Mesendoderm (in vitro differentiated cells): ENCODE data around the gene TMOD2.
A peak's percentile ranks its signal among the peaks of the same experiment; 100 is the strongest.

Experiments used
- DNase-seq: peaks from one replicate; pipeline ENCODE4 v3.0.0; 2013
- H2AK5ac ChIP-seq: 2 replicates; pipeline ENCODE4 v1.6.1; 2013; ENCODE audit warnings: low read length, inconsistent platforms
- H2BK120ac ChIP-seq: 2 replicates; pipeline ENCODE4 v1.6.1; 2013; ENCODE audit warnings: low read depth, mild to moderate bottlenecking, low read length, moderate library complexity, mixed read lengths
- H2BK15ac ChIP-seq: replicated peaks from 2 replicates; pipeline ENCODE4 v1.6.1; 2013; ENCODE audit warnings: low read depth, mild to moderate bottlenecking, moderate library complexity
- H2BK5ac ChIP-seq: 2 replicates; pipeline ENCODE4 v1.6.1; 2013; ENCODE audit warnings: low read length, inconsistent platforms
- H3K18ac ChIP-seq: 2 replicates; pipeline ENCODE4 v1.6.1; 2013; ENCODE audit warnings: mild to moderate bottlenecking, low read length, mixed read lengths
- H3K23ac ChIP-seq: one replicate; pipeline ENCODE4 v1.6.1; 2013; ENCODE audit warnings: low read length
- H3K27ac ChIP-seq: 2 replicates; pipeline ENCODE4 v1.5.1; 2013; ENCODE audit warnings: low read depth, mild to moderate bottlenecking, inconsistent platforms, low read length, moderate library complexity
- H3K27me3 ChIP-seq: 2 replicates; pipeline ENCODE4 v1.6.1; 2013; ENCODE audit warnings: low read length, control low read depth, mild to moderate bottlenecking, inconsistent platforms; ENCODE audit not compliant: insufficient read depth, poor library complexity
- H3K36me3 ChIP-seq: 2 replicates; pipeline ENCODE4 v1.6.1; 2013; ENCODE audit warnings: low read length, inconsistent platforms; ENCODE audit not compliant: control insufficient read depth, insufficient read depth
- H3K4ac ChIP-seq: one replicate; pipeline ENCODE4 v1.6.1; 2013; ENCODE audit warnings: low read depth, mild to moderate bottlenecking, low read length, moderate library complexity
- H3K4me1 ChIP-seq: 2 replicates; pipeline ENCODE4 v1.6.1; 2013; ENCODE audit warnings: low read depth, low read length, inconsistent platforms; ENCODE audit not compliant: control insufficient read depth
- H3K4me2 ChIP-seq: 2 replicates; pipeline ENCODE4 v1.6.1; 2013; ENCODE audit warnings: low read length
- H3K4me3 ChIP-seq: 2 replicates; pipeline ENCODE4 v1.5.1; 2013; ENCODE audit warnings: mild to moderate bottlenecking, low read length
- H3K56ac ChIP-seq: one replicate; pipeline ENCODE4 v1.6.1; 2013; ENCODE audit warnings: low read length
- H3K79me1 ChIP-seq: 2 replicates; pipeline ENCODE4 v1.6.1; 2013; ENCODE audit warnings: low read length, inconsistent platforms
- H3K79me2 ChIP-seq: 2 replicates; pipeline ENCODE4 v1.6.1; 2013; ENCODE audit warnings: mild to moderate bottlenecking, low read length; ENCODE audit not compliant: control insufficient read depth, insufficient read depth
- H3K9ac ChIP-seq: 2 replicates; pipeline ENCODE4 v1.6.1; 2013; ENCODE audit warnings: low read length, inconsistent platforms
- H4K5ac ChIP-seq: one replicate; pipeline ENCODE4 v1.6.1; 2013; ENCODE audit warnings: low read length
- H4K8ac ChIP-seq: one replicate; pipeline ENCODE4 v1.6.1; 2013; ENCODE audit warnings: low read depth, mild to moderate bottlenecking, control low read depth, low read length, moderate library complexity
- WGBS: extraction: QIAGEN DNeasy Blood & Tissue Kit; methylation state at CpG from one replicate; pipeline ENCODE4 v1.1.7; 2013; ENCODE audit warnings: low lambda C conversion rate, missing lambda C conversion rate; ENCODE audit not compliant: insufficient coverage; ENCODE audit errors: extremely low coverage; 5-methylcytosine and 5-hydroxymethylcytosine counted together

Gene TMOD2

DNA sequence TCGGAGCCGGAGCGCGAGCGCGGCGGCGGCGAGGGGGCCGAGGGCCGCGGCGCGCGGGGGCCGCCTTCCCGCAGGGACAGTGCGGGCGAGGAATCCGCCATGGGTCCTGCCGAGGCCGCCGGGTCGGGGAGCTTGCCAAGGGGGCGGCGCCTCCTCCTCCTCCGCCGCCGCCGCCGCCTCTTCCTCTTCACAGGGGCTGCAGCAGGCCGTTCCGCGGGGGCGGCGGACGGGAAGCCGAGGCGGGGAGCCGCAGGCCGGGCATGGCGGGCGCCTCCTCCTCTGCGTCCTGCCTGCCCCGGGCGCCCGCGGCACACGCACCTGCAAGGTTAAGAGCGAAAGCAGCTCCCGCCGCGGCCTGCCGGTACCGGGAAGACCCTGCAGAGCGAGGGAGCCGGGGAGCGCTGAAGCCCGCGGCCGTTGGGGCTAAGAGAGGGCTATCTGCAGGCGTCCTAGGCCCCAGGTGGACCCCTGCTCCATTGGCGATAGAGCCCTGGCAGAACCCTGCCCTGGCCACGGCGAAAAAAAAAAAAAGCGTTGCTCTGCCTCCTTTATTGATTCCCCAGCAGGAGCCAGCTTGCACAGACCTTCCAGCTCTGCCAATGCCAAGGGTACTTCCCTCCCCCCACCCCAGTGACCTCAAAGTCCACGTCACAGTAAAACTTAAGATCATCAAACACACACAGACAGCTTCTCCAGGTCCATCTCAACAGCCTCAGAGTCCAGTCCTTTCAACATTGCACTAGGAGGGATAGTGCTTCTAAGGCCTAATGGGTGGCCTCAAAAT is 13.7 kb upstream of the TMOD2 start, which contains the start of gene LYSMD2:
LYSMD2 (minus strand) TSS at position 134 of the 784 bp plus-strand sequence; CDS start at position 101, 33 bp downstream.
- Histone ChIP-seq H2BK5ac (no peak within 1 kb of the TSS), H3K36me3 (no peaks in the 10 kb centered on the region), H3K79me1 (no peaks in the 10 kb centered on the region), H4K8ac (no peak within 1 kb of the TSS), H3K4ac (no peak within 1 kb of the TSS), H4K5ac (no peak within 1 kb of the TSS), H3K23ac (peak within 1 kb of the TSS; percentile 85), H3K18ac (peak within 1 kb of the TSS; percentile 54), H3K4me2 (peak within 1 kb of the TSS; percentile 75), H2BK15ac (no peak within 1 kb of the TSS), H3K4me3 (peak within 1 kb of the TSS; percentile 46), H3K4me1 (no peaks in the 10 kb centered on the region), H3K27me3 (peaks cover 5% of the 10 kb centered on the region), H3K56ac (peak within 1 kb of the TSS; percentile 90), H2AK5ac (no peak within 1 kb of the TSS), H3K9ac (peak within 1 kb of the TSS; percentile 74), H2BK120ac (no peak within 1 kb of the TSS), H3K27ac (no peak within 1 kb of the TSS), H3K79me2 (no peaks in the 10 kb centered on the region)
- WGBS = no CpG with 5 or more reads among the region's 67 CpGs
- DNase-seq = peak; percentile 42

DNA sequence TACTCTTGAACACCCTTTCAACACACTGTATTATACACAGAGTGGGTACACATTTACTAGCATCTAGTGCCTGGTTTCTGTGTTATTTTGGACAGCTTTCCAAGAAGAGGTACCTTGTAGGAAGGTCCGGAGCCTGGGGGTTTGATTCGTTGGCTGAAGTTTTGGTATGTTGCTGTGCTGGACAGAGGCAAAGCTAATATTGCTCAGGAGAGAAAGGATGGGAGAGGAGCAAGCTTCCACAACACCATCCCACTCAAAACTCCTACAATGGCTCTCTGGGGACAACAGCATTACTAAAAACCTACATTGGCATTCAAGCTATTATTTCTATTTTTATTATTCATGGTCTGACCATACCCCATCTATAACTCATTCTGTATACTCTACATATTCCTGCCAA is 12.8 kb upstream of the TMOD2 start:
- DNase-seq = no peak

DNA sequence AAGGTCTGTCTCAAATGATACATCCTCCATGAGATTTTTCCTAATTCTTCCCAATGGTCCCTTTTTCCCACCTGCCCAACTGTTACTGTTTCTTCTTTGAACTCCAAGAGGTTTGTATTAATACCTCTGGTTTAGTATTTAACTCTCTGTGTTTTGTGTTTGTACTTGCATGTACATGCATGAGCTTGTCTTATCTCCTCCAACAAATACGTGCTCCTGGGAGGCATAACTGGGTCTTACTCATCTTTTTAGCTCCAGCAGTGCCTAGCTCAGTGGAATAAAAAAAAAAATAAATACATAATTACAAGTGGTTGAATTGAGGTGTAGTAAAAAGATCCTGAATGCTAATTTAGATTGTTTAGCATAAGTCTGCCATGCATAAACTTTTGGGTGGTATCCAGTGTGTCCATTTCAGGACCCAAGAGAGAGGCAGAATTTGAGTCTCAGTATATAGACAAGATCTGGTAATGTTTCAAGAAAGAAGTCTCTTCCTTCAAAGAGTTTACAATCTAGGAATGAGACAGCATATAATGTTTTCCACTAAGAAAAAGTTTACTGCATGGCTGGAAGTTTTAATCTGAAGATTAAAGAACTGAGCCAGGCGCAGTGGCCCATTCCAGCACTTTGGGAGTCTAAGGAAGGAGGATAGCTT is 12.2 kb upstream of the TMOD2 start:
- Histone ChIP-seq H3K79me1 (no peaks in the 10 kb centered on the region), H3K9ac (no peak overlapping the region), H3K4me1 (no peaks in the 10 kb centered on the region), H3K27ac (no peak overlapping the region), H2AK5ac (no peak overlapping the region), H3K4me2 (no peak overlapping the region), H3K27me3 (peaks cover 5% of the 10 kb centered on the region), H4K8ac (no peak overlapping the region), H3K18ac (no peak overlapping the region), H3K23ac (no peak overlapping the region), H3K4me3 (no peak overlapping the region), H3K36me3 (no peaks in the 10 kb centered on the region), H3K56ac (no peak overlapping the region), H3K4ac (no peak overlapping the region), H3K79me2 (no peaks in the 10 kb centered on the region), H2BK5ac (no peak overlapping the region), H2BK15ac (no peak overlapping the region), H2BK120ac (no peak overlapping the region), H4K5ac (no peak overlapping the region)
- DNase-seq = no peak
- WGBS = no CpG with 5 or more reads among the region's 2 CpGs

More for the DNA sequence above, 12.8 kb upstream of the TMOD2 start:
- H3K4ac ChIP-seq = no peak overlapping the region
- H2BK5ac ChIP-seq = no peak overlapping the region
- H4K8ac ChIP-seq = no peak overlapping the region
- no peak overlapping the region for H4K5ac ChIP-seq
- H3K23ac ChIP-seq = no peak overlapping the region
- WGBS = no CpG with 5 or more reads among the region's 2 CpGs
- H3K18ac ChIP-seq = no peak overlapping the region
- no peak overlapping the region for H2BK120ac ChIP-seq
- H2AK5ac ChIP-seq = no peak overlapping the region
- no peaks in the 10 kb centered on the region for H3K79me1 ChIP-seq
- no peak overlapping the region for H3K56ac ChIP-seq
- no peak overlapping the region for H3K27ac ChIP-seq
- no peak overlapping the region for H2BK15ac ChIP-seq
- no peak overlapping the region for H3K4me3 ChIP-seq
- no peak overlapping the region for H3K4me2 ChIP-seq
- H3K27me3 ChIP-seq = peaks cover 5% of the 10 kb centered on the region
- no peaks in the 10 kb centered on the region for H3K4me1 ChIP-seq
- no peak overlapping the region for H3K9ac ChIP-seq
- H3K79me2 ChIP-seq = no peaks in the 10 kb centered on the region
- no peaks in the 10 kb centered on the region for H3K36me3 ChIP-seq

DNA sequence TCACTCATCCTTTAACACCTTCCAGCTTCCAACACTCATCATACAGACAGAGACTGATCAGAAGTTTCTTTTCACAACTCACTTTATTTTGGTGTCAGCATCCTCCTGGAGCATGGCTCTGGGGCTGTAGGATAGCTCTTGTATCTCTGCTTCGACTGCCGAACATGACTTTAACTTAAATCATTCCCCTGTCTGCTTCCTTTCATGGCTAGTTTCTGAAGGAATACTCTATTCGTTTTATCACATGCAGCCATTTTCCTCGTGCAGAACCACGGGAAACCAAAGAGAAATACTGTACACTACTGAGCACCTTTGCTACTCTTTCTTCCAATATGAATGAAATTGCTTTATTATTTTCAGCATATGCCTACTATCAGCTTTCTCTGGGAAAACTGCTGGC is 2.1 kb upstream of the TMOD2 start:
- Histone ChIP-seq H3K56ac (no peak overlapping the region), H3K4ac (no peak overlapping the region), H3K9ac (no peak overlapping the region), H3K79me1 (no peaks in the 10 kb centered on the region), H3K36me3 (no peaks in the 10 kb centered on the region), H2BK5ac (no peak overlapping the region), H2AK5ac (no peak overlapping the region), H2BK15ac (no peak overlapping the region), H4K5ac (no peak overlapping the region), H3K27ac (no peak overlapping the region), H2BK120ac (no peak overlapping the region), H3K27me3 (peaks cover 13% of the 10 kb centered on the region), H3K23ac (no peak overlapping the region), H4K8ac (no peak overlapping the region), H3K4me2 (no peak overlapping the region), H3K4me1 (no peaks in the 10 kb centered on the region), H3K18ac (no peak overlapping the region), H3K4me3 (no peak overlapping the region), H3K79me2 (no peaks in the 10 kb centered on the region)
- DNase-seq = no peak
- WGBS = no CpG with 5 or more reads among the region's 5 CpGs

DNA sequence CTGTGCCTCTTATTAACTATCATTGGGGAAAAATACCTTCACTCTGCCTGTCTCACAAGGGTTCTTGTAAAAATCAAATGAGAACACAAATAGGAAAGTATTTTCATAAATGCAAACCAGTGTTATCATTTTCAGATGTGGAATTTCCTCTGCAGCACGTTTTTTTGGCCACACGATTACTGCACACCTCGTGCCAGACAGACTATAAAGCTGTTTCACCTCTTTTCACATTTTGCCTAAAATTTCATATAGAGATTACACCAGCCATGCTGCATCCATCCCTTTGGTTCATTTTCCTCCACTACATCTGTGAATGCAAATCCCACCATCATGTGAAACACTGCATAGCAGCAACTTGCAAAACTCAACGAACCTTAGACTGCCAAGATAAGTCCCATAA is 1.2 kb upstream of the TMOD2 start:
- Histone ChIP-seq H3K23ac (no peak overlapping the region), H2BK15ac (no peak overlapping the region), H3K4me1 (no peaks in the 10 kb centered on the region), H2BK120ac (no peak overlapping the region), H3K9ac (no peak overlapping the region), H3K79me1 (no peaks in the 10 kb centered on the region), H3K27me3 (peaks cover 13% of the 10 kb centered on the region), H4K8ac (no peak overlapping the region), H3K56ac (no peak overlapping the region), H3K4me3 (no peak overlapping the region), H2AK5ac (no peak overlapping the region), H3K36me3 (no peaks in the 10 kb centered on the region), H3K4me2 (no peak overlapping the region), H3K4ac (no peak overlapping the region), H3K79me2 (no peaks in the 10 kb centered on the region), H4K5ac (no peak overlapping the region), H3K27ac (no peak overlapping the region), H3K18ac (no peak overlapping the region), H2BK5ac (no peak overlapping the region)
- no CpG with 5 or more reads among the region's 4 CpGs for WGBS
- no peak for DNase-seq
